Mesothelial cell of epicardium (in vitro differentiated cells): ENCODE measurements around the gene ERO1B. TPM values are rescaled to one million over a fixed set of nuclear protein-coding genes. Genes with fewer than 3 reads are reported as not detected.

Source experiments
- DNase-seq, 2 experiments: peaks; one replicate each; pipeline ENCODE4 v3.0.0; 2021; ENCODE audit warnings: low spot score in 2 of 2; ENCODE audit not compliant: unreplicated experiment in 2 of 2
- H3K27ac Mint-ChIP-seq: 2 replicates; pipeline ENCODE4 v1.8.0; 2021; ENCODE audit warnings: mixed read lengths
- H3K27me3 Mint-ChIP-seq: 2 replicates; pipeline ENCODE4 v1.8.0; 2021; ENCODE audit warnings: low read depth, mixed read lengths
- H3K36me3 Mint-ChIP-seq: 2 replicates; pipeline ENCODE4 v1.8.0; 2021; ENCODE audit warnings: mixed read lengths
- H3K4me1 Mint-ChIP-seq: 2 replicates; pipeline ENCODE4 v1.8.0; 2021; ENCODE audit warnings: mixed read lengths
- H3K4me3 Mint-ChIP-seq: 2 replicates; pipeline ENCODE4 v1.8.0; 2021; ENCODE audit warnings: mild to moderate bottlenecking, moderate library complexity, mixed read lengths
- H3K9me3 Mint-ChIP-seq: 2 replicates; pipeline ENCODE4 v1.8.0; 2021; ENCODE audit warnings: mixed read lengths
- CTCF ChIP-seq: fragments of 200-600 bp; sonication (generic); IDR thresholded peaks from one replicate; pipeline ENCODE4 v1.5.0; 2021; ENCODE audit warnings: antibody characterized with exemption; ENCODE audit not compliant: unreplicated experiment
- total RNA-seq: library from RNA; stranded (reverse); gene quantifications from 3 replicates; pipeline ENCODE4 v1.2.1, GENCODE V29; 2021

The ERO1B gene
- total RNA-seq, 1 donor from 2014 or later = 6.4 TPM

- no peak for TF ChIP-seq CTCF
- DNase-seq = peak in 1 of 2 experiments; percentile 55
- peak overlapping the region; percentile 82 for H3K4me3 Mint-ChIP-seq
- peaks cover 7% of the 10 kb centered on the region for H3K4me1 Mint-ChIP-seq
- H3K36me3 Mint-ChIP-seq = no peaks in the 10 kb centered on the region
- no peaks in the 10 kb centered on the region for H3K9me3 Mint-ChIP-seq
- H3K27me3 Mint-ChIP-seq = peaks cover 60% of the 10 kb centered on the region
- H3K27ac Mint-ChIP-seq = no peak overlapping the region
Observed at GRCh38 chr1:236281198-236281653, 532 bp downstream of the ERO1B start.

- Mint-ChIP-seq H3K27ac (no peak overlapping the region), H3K27me3 (peaks cover 57% of the 10 kb centered on the region), H3K9me3 (no peaks in the 10 kb centered on the region), H3K4me1 (peaks cover 7% of the 10 kb centered on the region), H3K4me3 (peak overlapping the region; percentile 82), H3K36me3 (no peaks in the 10 kb centered on the region)
- no peak for DNase-seq
- TF ChIP-seq CTCF = no peak
Observed at GRCh38 chr1:236280438-236281197, 1.1 kb downstream of the ERO1B start.

DNA sequence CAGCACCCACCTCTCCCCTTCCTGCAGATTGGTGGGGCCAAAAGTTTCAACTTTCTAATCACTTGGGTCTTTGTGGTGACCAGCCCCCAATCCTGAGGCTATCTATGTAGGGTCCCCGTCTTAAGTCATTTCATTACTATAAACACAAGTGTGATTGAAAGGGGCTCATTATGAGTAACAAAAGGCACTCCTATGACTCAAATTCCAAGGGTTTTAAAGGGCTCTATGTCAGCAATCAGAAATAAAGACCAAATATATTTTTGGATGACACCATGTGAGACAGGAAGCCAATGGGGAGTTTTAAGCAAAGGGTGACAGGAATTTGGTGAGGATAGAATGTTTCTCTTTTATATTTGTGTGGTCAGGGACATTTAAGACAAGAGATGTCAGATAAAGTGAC, 6.2 kb downstream of the ERO1B start:
- Mint-ChIP-seq H3K27ac (no peak overlapping the region), H3K36me3 (no peaks in the 10 kb centered on the region), H3K9me3 (no peaks in the 10 kb centered on the region), H3K4me3 (no peak overlapping the region), H3K27me3 (peaks cover 39% of the 10 kb centered on the region), H3K4me1 (peaks cover under 1% of the 10 kb centered on the region)
- DNase-seq = no peak
- no peak for TF ChIP-seq CTCF

GRCh38 chr1:236275061-236275460, 6.7 kb downstream of the ERO1B start:
- TF ChIP-seq CTCF = no peak
- H3K36me3 Mint-ChIP-seq = no peaks in the 10 kb centered on the region
- H3K4me3 Mint-ChIP-seq = no peak overlapping the region
- DNase-seq = no peak
- no peak overlapping the region for H3K27ac Mint-ChIP-seq
- H3K27me3 Mint-ChIP-seq = peaks cover 34% of the 10 kb centered on the region
- no peaks in the 10 kb centered on the region for H3K4me1 Mint-ChIP-seq
- no peaks in the 10 kb centered on the region for H3K9me3 Mint-ChIP-seq

DNA sequence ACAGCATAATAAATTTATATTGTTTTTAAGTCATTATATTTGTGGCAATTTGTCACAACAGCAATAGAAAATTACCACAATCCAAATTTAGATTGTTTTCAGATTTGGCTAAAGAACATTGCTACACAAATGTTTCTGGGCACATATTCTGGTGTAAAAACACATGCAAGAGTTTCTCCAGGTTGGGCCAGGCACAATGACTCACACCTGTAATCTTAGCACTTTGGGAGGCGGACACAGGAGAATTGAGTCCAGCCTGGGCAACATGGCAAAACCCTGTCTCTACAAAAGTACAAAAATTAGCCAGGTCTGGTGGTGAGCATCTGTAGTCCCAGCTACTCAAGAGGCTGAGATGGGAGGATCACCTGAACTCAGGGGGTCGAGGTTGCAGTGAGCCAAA, 8.4 kb downstream of the ERO1B start:
- no peaks in the 10 kb centered on the region for H3K9me3 Mint-ChIP-seq
- H3K27ac Mint-ChIP-seq = no peak overlapping the region
- H3K4me1 Mint-ChIP-seq = no peaks in the 10 kb centered on the region
- DNase-seq = no peak
- peaks cover 29% of the 10 kb centered on the region for H3K27me3 Mint-ChIP-seq
- no peaks in the 10 kb centered on the region for H3K36me3 Mint-ChIP-seq
- no peak for TF ChIP-seq CTCF
- no peak overlapping the region for H3K4me3 Mint-ChIP-seq
